Muscle of leg (tissue), 11 donors: ENCODE results near the gene AKAP7. TPM values are rescaled to one million over a fixed set of nuclear protein-coding genes. Genes with fewer than 3 reads are reported as not detected.

Experiments used
- DNase-seq: peaks from one replicate; pipeline ENCODE4 v3.0.0; 2013
- H3K27ac ChIP-seq: one replicate; pipeline ENCODE4 v1.5.1; 2013; ENCODE audit warnings: mild to moderate bottlenecking, low read length, control low read depth
- H3K27me3 ChIP-seq: one replicate; pipeline ENCODE4 v1.6.1; 2013; ENCODE audit warnings: low read length; ENCODE audit not compliant: control insufficient read depth, insufficient read depth
- H3K36me3 ChIP-seq: one replicate; pipeline ENCODE4 v1.6.1; 2013; ENCODE audit warnings: low read length; ENCODE audit not compliant: control insufficient read depth, insufficient read depth
- H3K4me1 ChIP-seq: one replicate; pipeline ENCODE4 v1.6.1; 2013; ENCODE audit warnings: low read length; ENCODE audit not compliant: control insufficient read depth, insufficient read depth
- H3K4me3 ChIP-seq: one replicate; pipeline ENCODE4 v1.5.1; 2013; ENCODE audit warnings: low read length, control low read depth
- H3K9me3 ChIP-seq: replicated peaks from 2 replicates; pipeline ENCODE4 v1.6.1; 2013; ENCODE audit warnings: low read depth, low read length; ENCODE audit not compliant: control insufficient read depth
- WGBS: methylation state at CpG from one replicate; pipeline ENCODE4 v1.1.5; 2013; ENCODE audit warnings: missing lambda C conversion rate; ENCODE audit not compliant: insufficient coverage; 5-methylcytosine and 5-hydroxymethylcytosine counted together
- polyA plus RNA-seq, 8 donors: library from polyadenylated mRNA; unstranded; fragments of 120-200 nt; gene quantifications; one replicate each; pipeline versions ENCODE4 v1.2.1 to v1.2.3, GENCODE V29; 2013; ENCODE audit warnings: inconsistent platforms in 1 of 8, low replicate concordance in 1 of 8; ENCODE audit not compliant: insufficient read length in 8 of 8, insufficient read depth in 1 of 8
- total RNA-seq: library from RNA; stranded (reverse); fragments of 120-200 nt; gene quantifications from one replicate; pipeline ENCODE4 v1.2.4, GENCODE V29; 2013

AKAP7 gene
- total and polyA plus RNA-seq, 9 donors = 11.0 to 17.5 (median 15.4) TPM

DNA sequence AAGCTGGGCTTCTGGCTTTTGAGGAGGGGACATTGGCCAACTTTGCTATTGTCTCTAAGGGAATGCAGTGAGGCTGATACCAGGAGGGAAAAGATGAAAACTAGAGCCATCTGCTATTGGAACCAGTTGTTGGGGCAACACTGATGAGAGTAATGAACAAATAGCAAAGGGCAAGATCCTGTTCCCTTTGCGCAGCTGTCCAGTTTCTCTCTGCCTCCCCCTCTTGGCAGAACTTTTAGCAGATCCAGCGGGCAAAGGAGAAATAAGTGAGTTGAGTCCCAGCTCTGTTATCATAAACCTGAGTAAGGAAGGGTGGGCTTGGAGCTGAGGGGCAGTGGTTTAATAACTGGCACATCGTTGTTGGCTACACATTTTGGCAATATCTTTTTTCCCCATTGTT is 126.8 kb downstream of the AKAP7 start:
- no peaks in the 10 kb centered on the region for H3K4me1 ChIP-seq
- no peak overlapping the region for H3K27ac ChIP-seq
- 100% methylated on average over 1 of the region's 3 CpGs for WGBS
- no peaks in the 10 kb centered on the region for H3K27me3 ChIP-seq
- no peak overlapping the region for H3K4me3 ChIP-seq
- no peak for DNase-seq
- H3K9me3 ChIP-seq = no peaks in the 10 kb centered on the region
- H3K36me3 ChIP-seq = no peaks in the 10 kb centered on the region

- no peak overlapping the region for H3K27ac ChIP-seq
- H3K4me1 ChIP-seq = no peaks in the 10 kb centered on the region
- no peak for DNase-seq
- no peak overlapping the region for H3K4me3 ChIP-seq
- H3K27me3 ChIP-seq = no peaks in the 10 kb centered on the region
- H3K36me3 ChIP-seq = peaks cover 4% of the 10 kb centered on the region
- WGBS = no CpG with 5 or more reads among the region's 4 CpGs
- peaks cover 6% of the 10 kb centered on the region for H3K9me3 ChIP-seq
These were observed 130.7 kb downstream of the AKAP7 start for GRCh38 chr6:131265939-131266338.

GRCh38 chr6:131268303-131268702 is 133.0 kb downstream of the AKAP7 start:
- no peaks in the 10 kb centered on the region for H3K4me1 ChIP-seq
- no peak overlapping the region for H3K27ac ChIP-seq
- peaks cover 6% of the 10 kb centered on the region for H3K9me3 ChIP-seq
- no peaks in the 10 kb centered on the region for H3K27me3 ChIP-seq
- no peak overlapping the region for H3K4me3 ChIP-seq
- peaks cover 4% of the 10 kb centered on the region for H3K36me3 ChIP-seq
- 88% methylated on average over 1 of the region's 5 CpGs for WGBS
- no peak for DNase-seq

- Histone ChIP-seq H3K27me3 (no peaks in the 10 kb centered on the region), H3K4me3 (no peak overlapping the region), H3K36me3 (peaks cover 4% of the 10 kb centered on the region), H3K9me3 (peaks cover 6% of the 10 kb centered on the region), H3K27ac (no peak overlapping the region), H3K4me1 (no peaks in the 10 kb centered on the region)
- DNase-seq = no peak
- WGBS = no CpG with 5 or more reads among the region's 3 CpGs
These were observed 134.5 kb downstream of the AKAP7 start for GRCh38 chr6:131269565-131270391.

DNA sequence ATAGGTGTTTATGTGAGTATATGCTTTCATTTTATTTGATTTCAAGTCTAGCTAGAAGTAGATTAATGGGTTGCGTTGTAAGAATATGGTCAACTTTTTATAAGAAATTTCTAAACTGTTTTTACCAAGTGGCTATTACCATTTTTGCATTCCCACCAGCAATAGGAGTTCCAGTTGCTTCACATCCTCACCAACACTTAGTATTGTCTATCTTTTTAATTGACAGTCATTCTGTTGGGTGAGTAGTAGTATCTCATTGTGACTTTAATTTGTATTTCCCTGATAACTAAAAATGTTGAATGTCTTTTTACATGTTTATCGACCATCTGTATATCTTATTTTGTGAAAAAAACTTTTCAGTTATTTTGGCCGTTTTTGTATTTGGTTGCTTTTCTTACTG is 135.3 kb downstream of the AKAP7 start:
- Histone ChIP-seq H3K27ac (no peak overlapping the region), H3K36me3 (peaks cover 4% of the 10 kb centered on the region), H3K4me3 (no peak overlapping the region), H3K9me3 (peaks cover 6% of the 10 kb centered on the region), H3K4me1 (no peaks in the 10 kb centered on the region), H3K27me3 (no peaks in the 10 kb centered on the region)
- no CpG with 5 or more reads among the region's 3 CpGs for WGBS
- no peak for DNase-seq

DNA sequence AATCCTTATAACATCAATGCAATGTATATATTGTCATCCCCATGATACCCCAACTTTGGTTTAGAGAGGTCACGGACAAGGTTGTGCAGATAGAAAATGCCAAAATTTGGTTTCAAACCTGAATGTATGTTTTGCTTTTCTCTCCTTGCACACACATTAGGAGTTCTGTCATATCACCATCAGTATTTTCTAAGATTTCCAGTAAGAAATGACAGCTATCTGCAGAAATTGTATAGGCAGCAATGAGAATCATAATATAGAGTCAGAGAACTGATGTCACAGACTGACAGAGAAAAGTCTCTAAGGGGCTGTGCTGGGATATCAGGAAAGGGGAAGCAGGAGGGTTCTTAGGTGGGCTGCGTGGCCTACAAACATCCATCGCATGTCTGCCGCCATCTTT is 140.0 kb downstream of the AKAP7 start:
- DNase-seq = no peak
- no peak overlapping the region for H3K4me3 ChIP-seq
- 100% methylated on average over 3 of the region's 4 CpGs for WGBS
- H3K27ac ChIP-seq = no peak overlapping the region
- peaks cover 4% of the 10 kb centered on the region for H3K9me3 ChIP-seq
- no peaks in the 10 kb centered on the region for H3K27me3 ChIP-seq
- no peaks in the 10 kb centered on the region for H3K4me1 ChIP-seq
- no peaks in the 10 kb centered on the region for H3K36me3 ChIP-seq

DNA sequence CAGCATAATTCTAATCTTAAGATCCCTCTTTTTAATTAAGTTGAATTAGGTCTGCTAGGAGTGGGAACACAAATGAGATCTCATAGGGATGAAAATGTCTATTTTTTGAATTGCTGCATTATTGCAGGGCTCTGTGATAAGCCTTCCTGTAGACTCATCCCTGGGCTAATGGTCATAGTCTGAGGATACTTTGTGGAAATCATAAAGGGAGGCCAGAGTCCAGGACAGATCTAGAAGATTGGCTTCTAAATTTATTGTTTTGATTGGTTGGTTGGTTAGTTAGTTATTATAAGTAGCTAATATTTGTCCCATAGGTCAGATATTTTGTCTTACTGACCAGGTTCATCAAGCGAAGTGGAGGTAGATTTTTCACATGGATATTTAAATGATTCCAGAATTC is 142.3 kb downstream of the AKAP7 start:
- peaks cover 2% of the 10 kb centered on the region for H3K36me3 ChIP-seq
- H3K9me3 ChIP-seq = no peaks in the 10 kb centered on the region
- H3K4me3 ChIP-seq = no peak overlapping the region
- no peak overlapping the region for H3K27ac ChIP-seq
- H3K27me3 ChIP-seq = no peaks in the 10 kb centered on the region
- H3K4me1 ChIP-seq = peaks cover 3% of the 10 kb centered on the region
- no peak for DNase-seq
- WGBS = no CpG with 5 or more reads among the region's 1 CpG

DNA sequence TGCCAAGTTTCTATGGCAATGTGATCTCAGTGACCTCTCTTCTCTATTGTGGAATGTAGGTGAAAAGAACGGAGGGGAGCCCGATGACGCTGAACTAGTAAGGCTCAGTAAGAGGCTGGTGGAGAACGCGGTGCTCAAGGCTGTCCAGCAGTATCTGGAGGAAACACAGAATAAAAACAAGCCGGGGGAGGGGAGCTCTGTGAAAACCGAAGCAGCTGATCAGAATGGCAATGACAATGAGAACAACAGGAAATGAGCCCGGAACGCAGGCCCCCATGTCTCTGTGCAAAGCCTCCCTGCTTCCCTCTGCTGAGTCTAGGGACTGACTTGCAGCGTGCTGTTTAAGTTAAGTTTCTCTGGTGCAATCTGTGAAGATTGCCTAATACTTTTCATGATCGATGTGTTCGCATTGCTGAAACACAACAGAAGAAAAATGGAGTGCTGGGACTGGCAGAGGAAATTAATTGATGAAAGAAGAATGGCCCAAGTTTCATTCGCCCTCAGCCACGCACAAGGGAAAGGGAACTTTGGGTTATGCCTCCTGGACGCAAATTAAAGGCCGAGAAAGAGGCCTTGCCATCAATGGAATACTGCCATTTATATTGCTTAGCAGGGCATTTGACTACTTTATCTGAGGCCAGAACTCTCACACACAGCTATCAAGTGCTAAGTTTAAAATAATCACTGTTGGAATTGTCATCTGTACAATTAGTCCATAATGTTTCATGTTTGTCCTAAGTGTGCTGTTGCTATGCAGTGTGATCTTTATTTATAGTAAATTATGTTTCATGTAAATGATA is 146.4 kb downstream of the AKAP7 start:
- peaks cover 3% of the 10 kb centered on the region for H3K4me1 ChIP-seq
- peaks cover 2% of the 10 kb centered on the region for H3K36me3 ChIP-seq
- H3K27ac ChIP-seq = peak overlapping the region; percentile 45
- no peaks in the 10 kb centered on the region for H3K9me3 ChIP-seq
- H3K27me3 ChIP-seq = no peaks in the 10 kb centered on the region
- 32% methylated on average over 14 of the region's 16 CpGs for WGBS
- H3K4me3 ChIP-seq = no peak overlapping the region
- DNase-seq = peak; percentile 75

GRCh38 chr6:131282365-131282764 is 147.1 kb downstream of the AKAP7 start:
- H3K27me3 ChIP-seq = no peaks in the 10 kb centered on the region
- H3K4me1 ChIP-seq = peaks cover 3% of the 10 kb centered on the region
- H3K4me3 ChIP-seq = no peak overlapping the region
- H3K36me3 ChIP-seq = peaks cover 2% of the 10 kb centered on the region
- no peaks in the 10 kb centered on the region for H3K9me3 ChIP-seq
- H3K27ac ChIP-seq = no peak overlapping the region
- DNase-seq = no peak
- 94% methylated on average over 3 of the region's 5 CpGs for WGBS

GRCh38 chr6:131283466-131284175 is 148.4 kb downstream of the AKAP7 start:
- H3K36me3 ChIP-seq = peaks cover 2% of the 10 kb centered on the region
- no peaks in the 10 kb centered on the region for H3K27me3 ChIP-seq
- peaks cover 3% of the 10 kb centered on the region for H3K4me1 ChIP-seq
- DNase-seq = no peak
- H3K4me3 ChIP-seq = no peak overlapping the region
- H3K27ac ChIP-seq = no peak overlapping the region
- no peaks in the 10 kb centered on the region for H3K9me3 ChIP-seq
- 93% methylated on average over 4 of the region's 7 CpGs for WGBS
